DMS53 (cell line): ENCODE measurements around the gene SMPD3.

Source experiments
- DNase-seq: peaks from one replicate; lab custom pipeline; 2025; lab: John Stamatoyannopoulos, UW

Gene SMPD3

GRCh38 chr16:68328860-68329390, 119.4 kb downstream of the SMPD3 start:
- DNase-seq = no peak

DNA sequence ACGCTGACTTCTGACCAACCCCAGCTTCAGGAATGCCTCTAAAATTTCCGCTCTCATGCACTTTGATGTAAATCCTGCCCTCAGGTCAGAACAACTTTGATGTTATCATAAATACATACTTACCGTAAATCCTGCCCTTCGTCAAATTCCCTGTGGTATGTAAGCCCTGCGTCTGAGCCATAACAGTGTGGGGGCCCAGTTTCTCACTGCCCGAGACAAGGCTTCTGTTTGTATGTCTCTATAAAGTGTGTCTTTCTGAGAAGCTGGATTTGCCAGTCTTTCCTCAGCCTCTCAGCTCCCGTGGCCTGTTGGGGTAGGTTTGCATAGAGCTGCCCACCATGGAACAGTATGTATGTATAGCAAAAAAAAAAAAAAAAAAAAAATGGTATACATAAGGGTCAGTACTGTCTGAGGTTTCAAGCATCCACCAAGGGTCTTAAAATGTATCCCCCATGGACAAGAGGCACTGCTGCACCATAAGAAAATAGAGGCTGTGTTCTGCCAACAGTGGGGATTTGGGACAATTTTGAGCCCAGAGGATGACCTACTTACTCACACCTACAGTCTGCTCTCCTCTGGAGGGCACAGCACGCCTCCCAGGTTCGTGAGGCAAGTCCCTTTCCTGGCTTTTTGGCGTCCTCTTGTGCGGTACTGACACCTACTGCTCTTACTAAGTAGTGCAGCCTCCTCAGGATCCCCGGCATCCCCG, 120.0 kb downstream of the SMPD3 start:
- peak; percentile 90 for DNase-seq

DNA sequence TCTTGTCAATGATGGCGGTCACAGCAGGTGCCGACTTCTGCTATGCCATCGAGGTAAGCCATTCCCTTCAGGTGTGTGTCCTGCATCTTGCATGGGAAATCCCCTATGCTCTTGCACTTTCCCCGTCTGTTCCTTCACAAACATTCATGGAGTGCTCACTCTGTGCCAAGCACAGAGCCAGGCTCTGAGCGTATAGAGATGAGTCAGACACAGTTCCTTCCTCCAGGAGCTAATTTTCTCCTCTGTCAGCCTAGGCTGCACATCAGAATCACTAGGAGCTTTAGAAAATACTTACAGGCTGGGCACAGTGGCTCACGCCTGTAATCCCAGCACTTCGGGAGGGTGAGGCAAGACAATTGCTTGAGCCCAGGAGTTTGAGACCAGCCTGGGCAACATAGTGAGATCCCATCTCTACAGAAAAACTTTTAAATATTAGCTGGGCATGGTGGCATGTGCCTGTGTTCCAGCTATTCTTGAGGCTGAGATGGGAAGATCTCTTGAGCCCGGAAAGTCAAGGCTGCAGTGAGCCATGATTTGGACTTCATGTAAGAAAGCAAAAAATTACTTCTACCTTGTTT, 123.4 kb downstream of the SMPD3 start:
- no peak for DNase-seq

DNA sequence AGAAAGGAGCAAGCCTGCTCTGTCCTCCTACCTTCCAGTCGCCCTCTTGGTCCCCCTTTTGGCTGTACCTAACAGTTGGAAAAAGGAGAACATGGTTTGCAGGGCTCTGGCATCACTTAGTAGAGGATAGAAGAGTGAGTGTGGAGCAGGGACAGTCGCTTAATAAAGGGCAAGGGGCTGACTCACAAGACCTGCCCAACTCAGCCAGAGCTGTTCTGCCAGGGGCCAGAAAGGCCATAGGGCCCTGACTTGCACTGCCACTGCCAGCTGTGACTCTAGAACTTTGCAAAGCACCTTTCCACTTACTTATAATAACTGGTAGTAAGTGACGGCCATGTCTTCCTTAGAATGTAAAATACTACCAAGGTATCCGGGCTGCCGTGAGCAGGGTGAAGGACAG, 124.0 kb downstream of the SMPD3 start:
- no peak for DNase-seq

DNA sequence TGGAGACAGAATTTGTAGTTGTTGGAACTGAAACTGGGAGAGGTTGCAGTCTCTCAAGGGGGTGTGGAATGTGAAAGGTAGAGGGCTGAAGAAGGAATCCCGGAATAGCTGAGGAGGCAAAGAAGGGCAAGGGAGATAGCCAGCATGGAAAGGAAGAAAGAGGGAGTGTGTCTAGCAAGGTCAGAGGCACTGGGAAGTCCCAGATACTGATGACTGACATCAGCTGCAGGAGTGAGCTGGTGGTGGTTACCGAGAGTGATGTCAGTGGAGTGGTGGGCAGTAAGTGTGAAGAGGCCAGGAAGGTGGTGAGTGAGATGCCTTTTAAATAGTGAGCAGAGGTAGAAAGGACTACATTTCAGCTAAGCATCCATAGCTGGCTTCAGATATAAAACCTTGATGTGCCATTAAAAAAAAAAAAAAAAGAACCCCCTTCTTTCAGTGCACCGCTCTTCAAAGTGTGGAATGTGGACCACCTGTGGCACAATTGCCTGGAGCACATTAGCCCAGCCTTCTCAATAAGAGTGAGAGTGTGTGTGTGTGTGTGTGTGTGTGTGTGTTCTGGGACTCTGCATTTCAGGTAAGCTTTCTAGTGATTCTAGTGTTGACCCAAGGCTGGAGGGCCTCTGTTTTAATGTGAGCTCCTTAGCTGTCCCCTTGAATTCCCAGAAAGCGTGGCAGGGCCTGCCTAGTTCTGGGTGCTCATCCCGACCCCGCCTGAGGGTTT, 129.0 kb downstream of the SMPD3 start:
- DNase-seq = peak; percentile 38

DNA sequence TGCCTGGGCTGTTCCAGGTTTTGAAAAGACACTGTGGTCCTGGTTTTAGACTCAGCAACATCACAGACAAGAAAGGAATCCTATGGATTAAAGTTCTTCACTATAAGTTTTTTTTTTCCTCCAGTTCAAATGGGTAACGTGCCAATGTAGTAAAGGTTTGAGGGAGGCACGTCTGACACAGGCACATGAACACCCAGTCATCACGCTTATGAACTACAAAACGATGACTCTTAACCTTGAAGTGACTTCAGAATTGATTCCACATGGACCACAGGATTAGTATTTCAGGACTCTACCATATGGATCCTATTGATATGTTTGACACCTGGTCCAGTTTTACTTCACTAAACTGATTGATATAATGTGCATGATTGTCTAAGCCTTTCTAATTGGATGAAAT, 135.2 kb downstream of the SMPD3 start:
- DNase-seq = no peak

DNA sequence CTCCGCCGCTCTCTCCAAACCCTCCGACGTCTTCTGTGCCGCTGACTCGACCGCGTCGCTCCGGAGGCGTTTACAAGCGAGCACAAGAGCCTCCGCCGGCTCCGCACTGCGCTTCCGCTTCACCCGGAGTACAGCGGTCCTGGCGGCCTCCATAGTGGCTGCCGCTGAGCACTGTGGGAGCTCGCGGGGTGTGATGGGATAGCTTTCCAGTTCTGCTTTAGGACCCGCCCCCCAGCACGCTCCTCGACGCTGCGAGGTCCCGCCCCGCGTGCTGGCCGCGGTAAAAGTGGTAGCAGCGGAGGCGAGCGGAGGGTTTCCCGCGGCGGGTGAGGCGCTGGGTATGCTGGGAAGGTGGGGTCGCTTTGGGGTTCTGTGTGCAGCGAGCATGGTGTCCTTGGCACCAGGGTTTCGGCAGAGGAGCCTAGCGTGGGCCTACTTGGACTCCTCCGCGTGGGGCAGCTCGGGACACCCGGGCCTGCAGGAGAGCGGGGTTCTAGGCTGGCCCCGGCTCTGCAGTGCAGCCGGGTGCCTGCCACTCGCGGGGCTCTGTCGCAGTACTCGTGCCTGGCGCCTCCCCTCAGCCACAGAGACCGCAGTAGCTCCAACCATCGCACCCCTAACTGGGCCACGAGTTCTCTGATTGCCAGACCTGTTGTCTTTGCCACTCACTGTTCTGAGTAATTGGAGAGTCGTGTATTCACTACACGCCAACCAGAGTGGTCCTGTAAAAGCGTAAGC, 137.4 kb downstream of the SMPD3 start, which contains the start of the genes PRMT7 and SLC7A6OS:
Gene PRMT7 (plus strand): TSS at position 246 of the 738 bp plus-strand sequence. CDS start 4,961 bp downstream, outside the sequence.
Gene SLC7A6OS (minus strand): TSS at position 173 of the 738 bp plus-strand sequence. CDS start 20 bp downstream, at position 153.
- DNase-seq = peak; percentile 93

DNA sequence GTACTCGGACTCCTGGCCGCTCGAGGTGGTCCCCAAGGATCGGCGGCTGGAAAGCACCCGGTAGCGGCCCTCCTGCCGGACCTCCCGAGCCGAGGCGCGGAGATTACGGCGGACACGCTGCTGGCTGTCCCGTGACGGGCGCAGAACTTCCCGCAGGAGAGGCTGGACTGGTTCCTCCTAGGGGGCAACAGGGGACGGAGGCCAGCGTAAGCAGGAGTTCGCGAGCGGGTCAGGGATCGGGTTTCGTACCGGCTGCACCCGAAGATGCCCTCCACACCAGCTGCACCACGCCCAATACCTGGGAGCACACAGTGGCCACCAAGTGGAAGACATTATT, 137.9 kb downstream of the SMPD3 start:
- DNase-seq = no peak

GRCh38 chr16:68309799-68310198, 138.5 kb downstream of the SMPD3 start:
- peak; percentile 15 for DNase-seq
